ENCODE data around the gene NR0B2. TPM values are rescaled to one million over a fixed set of nuclear protein-coding genes. Genes with fewer than 3 reads are reported as not detected.

Gene NR0B2
- total and polyA plus RNA-seq, 2 of the 13 experiments (the other 11 are each of a cell fraction or from before 2014, with no cell fraction given): 72.5 to 133 TPM

GRCh38 chr1:26921126-26921539, 7.4 kb upstream of the NR0B2 start:
- H3K9ac ChIP-seq (ENCODE audit: insufficient read depth, low read depth, low read length): peak overlapping the region; percentile 94
- H3K27ac ChIP-seq (ENCODE audit: extremely low read length, insufficient read depth, low read length): peak overlapping the region; percentile 77
- in situ Hi-C loops (cut with HindIII; ENCODE audit: extremely low pct_ligation_motif_present, low pct_unique_long_range_greater_than_20kb): no loop called here
- H3K36me3 ChIP-seq (replicated peaks in 1 of 2; ENCODE audit: control insufficient read depth in 1 of 2, insufficient read depth in 2 of 2, low read length in 2 of 2): peaks cover 7 to 12% of the 10 kb centered on the region in 2 experiments
- peak; percentile 59 for ATAC-seq
- DNase-seq (ENCODE audit: low spot score): no peak
- peak overlapping the region; percentile 8 to 82 (median 59); a peak in 5 of 6 replicates for H3K4me3 ChIP-seq (replicated peaks in 1 of 3; ENCODE audit: insufficient read depth in 1 of 3, low read depth in 2 of 3, low read length in 3 of 3)
- H3K9me3 ChIP-seq (ENCODE audit: low read length): no peaks in the 10 kb centered on the region
- peaks cover 4% of the 10 kb centered on the region; the same call in 1 of the 2 replicates for H4K20me1 ChIP-seq (ENCODE audit: insufficient read depth, low read length)
- peaks cover 33% of the 10 kb centered on the region for H3K79me2 ChIP-seq (ENCODE audit: insufficient read depth, low read length)
- H3K4me1 ChIP-seq (ENCODE audit: insufficient read depth, low read length): peaks cover 53% of the 10 kb centered on the region
- H2AFZ ChIP-seq (ENCODE audit: low read length): no peak overlapping the region
- BruUV-seq (replicated peaks): no TSS peak
- peak; percentile 4 for FAIRE-seq
- 17% methylated on average over 7 of the region's 7 CpGs for WGBS (ENCODE audit: low lambda C conversion rate)
- intact Hi-C loops (cut with micrococcal nuclease; ENCODE audit: unreplicated experiment): no loop called here
- ChIA-PET CTCF (ENCODE audit: low intra/inter-chr PET ratio, low total read pairs) (no interaction called here), POLR2A (interaction anchor here (0.9 to 2.4 kb wide), 7 partner anchors 8 to 72 kb away, joined by 3 to 24 read pairs (median 6); partner anchors contain the start of genes GPATCH3, GPN2, NR0B2 and TRNP1)
- H3K27me3 ChIP-seq (ENCODE audit: control insufficient read depth in 1 of 2, insufficient read depth in 2 of 2, low read length in 2 of 2): no peaks in the 10 kb centered on the region; a peak in 1 of 5 replicates
- H3K4me2 ChIP-seq (ENCODE audit: low read depth, low read length): peak overlapping the region; percentile 83
- TF ChIP-seq ZNF383 (CRISPR knock-in tag; IDR thresholded peaks at IDR 0.05; ENCODE audit: borderline replicate concordance) (0 out of 2 replicates have a peak, but pooled peaks have one; percentile 43), EEA1 (CRISPR knock-in tag; IDR thresholded peaks at IDR 0.05; ENCODE audit: borderline replicate concordance) (0 out of 2 replicates have a peak, but pooled peaks have one; percentile 13), ZNF318 (CRISPR knock-in tag; IDR thresholded peaks at IDR 0.05) (no peak), ZSCAN5A (CRISPR knock-in tag; IDR thresholded peaks at IDR 0.05; ENCODE audit: borderline replicate concordance) (peak; percentile 14; the same call in 1 of the 2 replicates), ARID2 (CRISPR knock-in tag; IDR thresholded peaks at IDR 0.05; ENCODE audit: borderline replicate concordance) (peak; percentile 72; the same call in 1 of the 2 replicates), FOXO4 (CRISPR knock-in tag; conservative IDR thresholded peaks at IDR 0.05) (0 out of 2 replicates have a peak, but pooled peaks have one; percentile 2), ZNF232 (CRISPR knock-in tag; IDR thresholded peaks at IDR 0.05; ENCODE audit: borderline replicate concordance) (peak; percentile 11; the same call in 1 of the 2 replicates), ARID3A (IDR thresholded peaks at IDR 0.05; ENCODE audit: low read depth, low read length) (no peak), TMF1 (CRISPR knock-in tag; IDR thresholded peaks at IDR 0.05; ENCODE audit: low read depth) (peak; percentile 33; the same call in 1 of the 2 replicates), SAFB2 (CRISPR knock-in tag; IDR thresholded peaks at IDR 0.05; ENCODE audit: borderline replicate concordance, low read depth) (no peak)

Data from HepG2 (cell line).